Vagina (tissue), 2 donors: Measurements from ENCODE around the gene GRIA1.

Experiments
- CTCF ChIP-seq, 3 experiments: fragments of 450-650 bp in 2 of 3; fragments of 200-600 bp in 1 of 3; sonication (generic) in 1 of 3; IDR thresholded peaks; one replicate each; pipeline ENCODE4 v1.5.1; 2017 to 2019; ENCODE audit warnings: antibody characterized with exemption in 3 of 3, mild to moderate bottlenecking in 2 of 3, moderate library complexity in 2 of 3
- POLR2A ChIP-seq, 2 donors: fragments of 450-650 bp; IDR thresholded peaks; one replicate each; pipeline ENCODE4 v1.6.1; 2017; ENCODE audit warnings: antibody characterized with exemption in 2 of 2, mild to moderate bottlenecking in 2 of 2, moderate library complexity in 2 of 2
- POLR2AphosphoS5 ChIP-seq, 2 donors: sonication (generic); formaldehyde crosslinking; IDR thresholded peaks; one replicate each; pipeline ENCODE4 v1.9.0; 2017; ENCODE audit warnings: antibody characterized with exemption in 2 of 2, mild to moderate bottlenecking in 2 of 2, low read depth in 1 of 2; ENCODE audit not compliant: insufficient read depth in 1 of 2

- TF ChIP-seq CTCF (IDR thresholded peaks at IDR 0.05) (no peak), POLR2A (IDR thresholded peaks at IDR 0.05) (no peak), POLR2AphosphoS5 (IDR thresholded peaks at IDR 0.05; ENCODE audit: insufficient read depth in 1 of 2, low read depth in 1 of 2) (no peak)
Observed at GRCh38 chr5:153626836-153627235, 136.4 kb downstream of the GRIA1 start.
